Brain microvascular endothelial cell (primary cell): ENCODE results near the gene TMPRSS11B.
A peak's percentile ranks its signal among the peaks of the same experiment; 100 is the strongest.

Experiments used
- DNase-seq: peaks from one replicate; pipeline ENCODE4 v3.0.0-alpha.2; 2020
- H3K27ac ChIP-seq: fragments of 250-450 bp; sonication (Bioruptor Pico); 2 replicates; pipeline ENCODE4 v1.5.1; 2020; ENCODE audit warnings: mild to moderate bottlenecking, moderate library complexity
- H3K27me3 ChIP-seq: fragments of 250-450 bp; sonication (Bioruptor Pico); replicated peaks from 2 replicates; pipeline ENCODE4 v1.5.1; 2020; ENCODE audit warnings: mild to moderate bottlenecking
- H3K36me3 ChIP-seq: fragments of 250-450 bp; sonication (Bioruptor Pico); replicated peaks from 2 replicates; pipeline ENCODE4 v1.5.1; 2020; ENCODE audit warnings: mild to moderate bottlenecking
- H3K4me3 ChIP-seq: 2 replicates; pipeline ENCODE4 v1.5.1; 2011; ENCODE audit warnings: low read depth, mild to moderate bottlenecking, control low read depth, low read length, moderate library complexity
- CTCF ChIP-seq: IDR thresholded peaks from 2 replicates; pipeline ENCODE4 v1.5.1; 2011; ENCODE audit warnings: low read depth, mild to moderate bottlenecking, moderate library complexity, low read length, control low read depth, inconsistent platforms; ENCODE audit errors: missing control alignments
- in situ Hi-C: cut with HindIII; loops from 2 replicates; pipeline ENCODE4 v1.10.0; 2017; ENCODE audit warnings: low sequenced_read_pairs, low pct_ligation_motif_present

TMPRSS11B gene

GRCh38 chr4:68271851-68272357, 26.4 kb upstream of the TMPRSS11B start:
- no peaks in the 10 kb centered on the region for H3K36me3 ChIP-seq
- no peaks in the 10 kb centered on the region for H3K27me3 ChIP-seq
- peak; percentile 35 for DNase-seq
- in situ Hi-C loops, result no loop called here
- H3K27ac ChIP-seq, result no peak overlapping the region
- TF ChIP-seq CTCF, result peak; percentile 46
- peak overlapping the region; percentile 51 for H3K4me3 ChIP-seq

GRCh38 chr4:68267433-68267944, 22.0 kb upstream of the TMPRSS11B start:
- Histone ChIP-seq H3K36me3 (no peaks in the 10 kb centered on the region), H3K4me3 (no peak overlapping the region), H3K27ac (peak overlapping the region; percentile 50), H3K27me3 (no peaks in the 10 kb centered on the region)
- TF ChIP-seq CTCF, result no peak
- in situ Hi-C loops, result no loop called here
- peak; percentile 69 for DNase-seq

- Histone ChIP-seq H3K4me3 (no peak overlapping the region), H3K27ac (no peak overlapping the region), H3K27me3 (no peaks in the 10 kb centered on the region), H3K36me3 (no peaks in the 10 kb centered on the region)
- in situ Hi-C loops, result no loop called here
- no peak for TF ChIP-seq CTCF
- DNase-seq, result no peak
These were observed 19.5 kb upstream of the TMPRSS11B start for GRCh38 chr4:68264875-68265565.

- in situ Hi-C loops, result no loop called here
- no peaks in the 10 kb centered on the region for H3K27me3 ChIP-seq
- no peak overlapping the region for H3K4me3 ChIP-seq
- no peak for DNase-seq
- no peaks in the 10 kb centered on the region for H3K36me3 ChIP-seq
- H3K27ac ChIP-seq, result no peak overlapping the region
- TF ChIP-seq CTCF, result no peak
These were observed 13.7 kb upstream of the TMPRSS11B start for GRCh38 chr4:68259191-68259590.

GRCh38 chr4:68257719-68258118, 12.2 kb upstream of the TMPRSS11B start:
- TF ChIP-seq CTCF, result no peak
- no peak overlapping the region for H3K27ac ChIP-seq
- DNase-seq, result no peak
- no peaks in the 10 kb centered on the region for H3K27me3 ChIP-seq
- in situ Hi-C loops, result no loop called here
- no peak overlapping the region for H3K4me3 ChIP-seq
- H3K36me3 ChIP-seq, result no peaks in the 10 kb centered on the region
